Pancreas (tissue), 10 donors: ENCODE measurements around the gene DLX3. TPM values are rescaled to one million over a fixed set of nuclear protein-coding genes. Genes with fewer than 3 reads are reported as not detected.

Experiments used
- ATAC-seq, 4 donors: fragments of 200-7000 bp; cut with Tn5 transposase; one replicate each; pipeline versions ENCODE4 v1.8.0 to v1.9.1; 2020; ENCODE audit warnings: mild to moderate bottlenecking in 4 of 4, moderate library complexity in 4 of 4
- DNase-seq, 6 donors: peaks; one replicate each; pipeline ENCODE4 v3.0.0-alpha.2; 2020
- FAIRE-seq: peaks from 2 replicates; lab custom pipeline; 2012; peaks lifted over from hg19 to GRCh38; lab: Jason Lieb, UNC
- H3K27ac ChIP-seq, 4 donors: fragments of 200-600 bp; sonication (generic); 1 replicate in 3 of 4; 2 replicates in 1 of 4; pipeline versions ENCODE4 v1.5.0 to v1.8.0; 2020
- H3K27me3 ChIP-seq, 4 donors: fragments of 200-600 bp; one replicate each; pipeline ENCODE4 v1.8.0; 2021
- H3K36me3 ChIP-seq, 3 donors: fragments of 200-600 bp; sonication (generic) in 1 of 3; one replicate each; pipeline versions ENCODE4 v1.5.0 to v1.8.0; 2020 to 2021
- H3K4me1 ChIP-seq, 3 donors: fragments of 200-600 bp; one replicate each; pipeline ENCODE4 v1.8.0; 2021
- H3K4me3 ChIP-seq, 4 donors: fragments of 200-600 bp; sonication (generic) in 2 of 4; one replicate each; pipeline versions ENCODE4 v1.5.0 to v1.8.0; 2020 to 2021
- H3K9me3 ChIP-seq, 4 donors: fragments of 200-600 bp; one replicate each; pipeline ENCODE4 v1.8.0; 2021
- CTCF ChIP-seq, 4 donors: fragments of 200-600 bp; sonication (generic) in 3 of 4; IDR thresholded peaks; one replicate each; pipeline versions ENCODE4 v1.5.0 to v1.8.0; 2021; ENCODE audit warnings: antibody characterized with exemption in 4 of 4
- WGBS, 2 donors: extraction: QIAGEN DNeasy Blood & Tissue Kit; methylation state at CpG; one replicate each; pipeline ENCODE4 v1.1.7; 2013; 5-methylcytosine and 5-hydroxymethylcytosine counted together
- intact Hi-C, 3 donors: fragments of 100-400 bp; cut with DNase I; formaldehyde crosslinking; loops; one replicate each; pipeline versions ENCODE4 v1.11.1 to v1.14.2; 2022
- polyA plus RNA-seq, 2 donors: library from polyadenylated mRNA; stranded (reverse); fragments of 200-250 nt; gene quantifications; one replicate each; pipeline ENCODE4 v1.2.3, GENCODE V29; 2013
- total RNA-seq, 6 donors: library from RNA; stranded (reverse); fragmentation: NEBNext Ultra II Directional in 4 of 6; extraction: Animal tissue kit (Norgen Biotek cat#: 25700) in 4 of 6; gene quantifications; one replicate each; pipeline versions ENCODE4 v1.2.1 to v1.2.4, GENCODE V29; 2021 to 2023
- donor health status: healthy with polysubstance abuse.
- donor health status: DM: no; HTN: no; CAD: no; lungs with moderate emphysema.
- donor health status: DM: no; HTN: no; CAD: no.
- donor health status: control.
- donor health status: control.
- donor health status: Bipolar disorder and iron deficiency.
- donor health status: DM: yes; HTN: yes; CAD: no.
- donor health status: DM: no; HTN: no; CAD: no.
- donor health status: DM: no; HTN: no; CAD: no.
- donor health status: DM: yes; HTN: yes; CAD: no.

The DLX3 gene
- total and polyA plus RNA-seq, 8 donors = 0.09 to 0.53 (median 0.32) TPM

GRCh38 chr17:49952209-49952911, 42.7 kb downstream of the DLX3 start:
- intact Hi-C loops = loop anchor here in 1 of 3 donors (5.0 kb wide), 1 partner anchor 45 kb away; the partner anchor contains the start of gene DLX3

GRCh38 chr17:49951362-49952082, 43.5 kb downstream of the DLX3 start:
- Histone ChIP-seq H3K27me3 (no peaks in the 10 kb centered on the region), H3K4me3 (no peak overlapping the region), H3K4me1 (no peaks in the 10 kb centered on the region), H3K36me3 (no peaks in the 10 kb centered on the region), H3K27ac (no peak overlapping the region), H3K9me3 (no peaks in the 10 kb centered on the region)
- DNase-seq = no peak
- no peak for ATAC-seq
- FAIRE-seq = no peak
- WGBS, 2 donors = 46 to 58% methylated on average over 14 of the region's 14 CpGs
- intact Hi-C loops = loop anchor here in 1 of 3 donors (5.0 kb wide), 1 partner anchor 46 kb away; the partner anchor contains the start of gene DLX3
- TF ChIP-seq CTCF (IDR thresholded peaks at IDR 0.05) = no peak

More at GRCh38 chr17:49952209-49952911, 42.7 kb downstream of the DLX3 start:
- Histone ChIP-seq H3K4me1 (no peaks in the 10 kb centered on the region), H3K27me3 (no peaks in the 10 kb centered on the region), H3K36me3 (no peaks in the 10 kb centered on the region), H3K27ac (no peak overlapping the region), H3K9me3 (no peaks in the 10 kb centered on the region), H3K4me3 (no peak overlapping the region)
- FAIRE-seq = no peak
- peak; percentile 67 to 93 (median 86) for DNase-seq
- peak; percentile 89 to 100 (median 96) for ATAC-seq
- TF ChIP-seq CTCF (IDR thresholded peaks at IDR 0.05) = peak; percentile 76 to 89 (median 81)
- 30 to 32% methylated on average over 7 of the region's 7 CpGs for WGBS, 2 donors

GRCh38 chr17:49949634-49950033, 45.4 kb downstream of the DLX3 start:
- FAIRE-seq = no peak

GRCh38 chr17:49946964-49947584, 48.0 kb downstream of the DLX3 start:
- Histone ChIP-seq H3K4me3 (no peak overlapping the region), H3K4me1 (no peaks in the 10 kb centered on the region), H3K9me3 (no peaks in the 10 kb centered on the region), H3K36me3 (no peaks in the 10 kb centered on the region), H3K27me3 (no peaks in the 10 kb centered on the region), H3K27ac (no peak overlapping the region)
- WGBS, 2 donors = 72 to 78% methylated on average over 11 of the region's 11 CpGs
- FAIRE-seq (no peak), ATAC-seq (no peak), DNase-seq (no peak)
- intact Hi-C loops = no loop called here
- TF ChIP-seq CTCF (IDR thresholded peaks at IDR 0.05) = no peak

More at GRCh38 chr17:49949634-49950033, 45.4 kb downstream of the DLX3 start:
- ATAC-seq (no peak), DNase-seq (no peak)
- no peak overlapping the region for H3K4me3 ChIP-seq
- intact Hi-C loops = loop anchor here in 1 of 3 donors (5.0 kb wide), 1 partner anchor 48 kb away; the partner anchor contains the start of gene DLX3
- no peak overlapping the region for H3K27ac ChIP-seq
- no peaks in the 10 kb centered on the region for H3K27me3 ChIP-seq
- no peaks in the 10 kb centered on the region for H3K36me3 ChIP-seq
- WGBS, 2 donors = 60 to 75% methylated on average over 2 of the region's 2 CpGs
- no peak for TF ChIP-seq CTCF (IDR thresholded peaks at IDR 0.05)
- no peaks in the 10 kb centered on the region for H3K4me1 ChIP-seq
- H3K9me3 ChIP-seq = no peaks in the 10 kb centered on the region
